MG63 (cell line): ENCODE measurements around the gene DUS1L. TPM values are rescaled to one million over a fixed set of nuclear protein-coding genes. Genes with fewer than 3 reads are reported as not detected.

Experiments used
- DNase-seq: peaks from one replicate; pipeline ENCODE4 v3.0.0-alpha.2; 2020
- H3K27me3 ChIP-seq: fragments of 250-450 bp; sonication (Bioruptor Pico); 2 replicates; pipeline ENCODE4 v1.5.1; 2020; ENCODE audit warnings: mild to moderate bottlenecking, moderate library complexity
- H3K36me3 ChIP-seq: fragments of 250-450 bp; sonication (Bioruptor Pico); 2 replicates; pipeline ENCODE4 v1.5.1; 2020; ENCODE audit warnings: mild to moderate bottlenecking, moderate library complexity
- H3K4me3 ChIP-seq: fragments of 250-450 bp; sonication (Bioruptor Pico); 2 replicates; pipeline ENCODE4 v1.5.1; 2020; ENCODE audit warnings: mild to moderate bottlenecking, moderate library complexity
- H3K9me3 ChIP-seq: fragments of 250-450 bp; sonication (Bioruptor Pico); 2 replicates; pipeline ENCODE4 v1.5.1; 2020; ENCODE audit warnings: mild to moderate bottlenecking, moderate library complexity
- total RNA-seq: library from RNA; depleted of rRNA; stranded (reverse); fragments of >200 nt; shearing (Covaris generic); gene quantifications from 2 replicates; pipeline ENCODE4 v1.2.3, GENCODE V29; 2014; ENCODE audit warnings: low replicate concordance; rRNA removed

The DUS1L gene
- total RNA-seq, 1 experiment from 2014 or later = 104 TPM

GRCh38 chr17:82010575-82011525 is 54.8 kb downstream of the DUS1L start:
- Histone ChIP-seq H3K4me3 (no peak overlapping the region), H3K36me3 (peaks cover 6% of the 10 kb centered on the region), H3K9me3 (no peaks in the 10 kb centered on the region), H3K27me3 (no peaks in the 10 kb centered on the region)
- no peak for DNase-seq

DNA sequence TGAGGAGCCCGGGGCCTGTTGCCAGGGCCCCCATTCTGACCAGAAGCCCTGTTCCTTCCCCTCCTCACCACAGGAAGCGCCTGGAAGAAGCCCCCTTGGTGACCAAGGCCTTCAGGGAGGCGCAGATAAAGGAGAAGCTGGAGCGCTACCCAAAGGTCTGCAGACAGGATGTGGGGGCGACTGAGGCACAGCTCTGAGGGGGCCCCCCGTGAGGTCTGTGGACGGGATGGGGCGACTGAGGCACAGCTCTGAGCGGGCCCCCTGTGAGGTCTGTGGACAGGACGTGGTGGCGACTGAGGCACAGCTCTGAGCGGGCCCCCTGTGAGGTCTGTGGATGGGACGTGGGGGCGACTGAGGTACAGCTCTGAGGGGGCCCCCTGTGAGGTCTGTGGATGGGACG is 56.2 kb downstream of the DUS1L start:
- Histone ChIP-seq H3K36me3 (peaks cover 6% of the 10 kb centered on the region), H3K4me3 (no peak overlapping the region), H3K27me3 (no peaks in the 10 kb centered on the region), H3K9me3 (no peaks in the 10 kb centered on the region)
- DNase-seq = no peak

GRCh38 chr17:82008941-82009405 is 56.6 kb downstream of the DUS1L start:
- no peak overlapping the region for H3K4me3 ChIP-seq
- H3K36me3 ChIP-seq = peaks cover 8% of the 10 kb centered on the region
- DNase-seq = no peak
- H3K27me3 ChIP-seq = no peaks in the 10 kb centered on the region
- no peaks in the 10 kb centered on the region for H3K9me3 ChIP-seq

GRCh38 chr17:82008258-82008940 is 57.2 kb downstream of the DUS1L start:
- DNase-seq = no peak
- H3K4me3 ChIP-seq = no peak overlapping the region
- no peaks in the 10 kb centered on the region for H3K27me3 ChIP-seq
- peaks cover 8% of the 10 kb centered on the region for H3K36me3 ChIP-seq
- H3K9me3 ChIP-seq = no peaks in the 10 kb centered on the region

Other genes starting within 250 kb of the DUS1L start
- gene MCRIP1, start 232.5 kb downstream of the DUS1L start, total RNA-seq = 73.2 and 83.7 TPM in 2 replicates
- not detected in 2 replicates for gene PPP1R27, start 230.8 kb downstream of the DUS1L start, total RNA-seq
- gene P4HB, start 205.3 kb downstream of the DUS1L start, total RNA-seq = 531 and 798 TPM in 2 replicates
- 114 and 185 TPM in 2 replicates for gene ARHGDIA, start 194.5 kb downstream of the DUS1L start, total RNA-seq
- 313 and 425 TPM in 2 replicates for gene ALYREF, start 174.2 kb downstream of the DUS1L start, total RNA-seq
- gene ANAPC11, start 174.1 kb downstream of the DUS1L start, total RNA-seq = 161 and 303 TPM in 2 replicates
- gene NPB, start 163.6 kb downstream of the DUS1L start, total RNA-seq = 1.3 and 2.5 TPM in 2 replicates
- gene PCYT2, start 154.4 kb downstream of the DUS1L start, total RNA-seq = 24.6 and 47.0 TPM in 2 replicates
- 22.1 and 25.9 TPM in 2 replicates for gene SIRT7, start 147.6 kb downstream of the DUS1L start, total RNA-seq
- gene MAFG, start 138.1 kb downstream of the DUS1L start, total RNA-seq = 11.8 and 14.9 TPM in 2 replicates
- gene PYCR1, start 128.5 kb downstream of the DUS1L start, total RNA-seq = 253 and 283 TPM in 2 replicates
- gene MYADML2, start 118.6 kb downstream of the DUS1L start, total RNA-seq = not detected in 2 replicates
- gene NOTUM, start 104.6 kb downstream of the DUS1L start, total RNA-seq = 0.66 TPM in 1 of 2 replicates, not detected in the other
- gene ASPSCR1, start 88.2 kb downstream of the DUS1L start, total RNA-seq = 43.5 and 78.0 TPM in 2 replicates
- 106 and 181 TPM in 2 replicates for gene CENPX, start 42.9 kb downstream of the DUS1L start, total RNA-seq
- gene LRRC45, start 42.5 kb downstream of the DUS1L start, total RNA-seq = 31.7 and 33.0 TPM in 2 replicates
- 18.2 and 18.4 TPM in 2 replicates for gene RAC3, start 34.1 kb downstream of the DUS1L start, total RNA-seq
- gene DCXR, start 28.1 kb downstream of the DUS1L start, total RNA-seq = 44.0 and 73.1 TPM in 2 replicates
- 41.2 and 41.6 TPM in 2 replicates for gene RFNG, start 14.0 kb downstream of the DUS1L start, total RNA-seq
- 103 and 181 TPM in 2 replicates for gene GPS1, start 13.9 kb downstream of the DUS1L start, total RNA-seq
- gene FASN, start 32.4 kb upstream of the DUS1L start, total RNA-seq = 112 and 125 TPM in 2 replicates
- 6.9 and 8.2 TPM in 2 replicates for gene CCDC57, start 147.0 kb upstream of the DUS1L start, total RNA-seq
- gene SLC16A3, start 163.2 kb upstream of the DUS1L start, total RNA-seq = 529 and 652 TPM in 2 replicates
- gene CSNK1D, start 207.9 kb upstream of the DUS1L start, total RNA-seq = 60.2 and 104 TPM in 2 replicates